ENCODE data around the gene POM121. TPM values are rescaled to one million over a fixed set of nuclear protein-coding genes. Genes with fewer than 3 reads are reported as not detected.
A peak's percentile ranks its signal among the peaks of the same experiment; 100 is the strongest.
"Not testable (repeated sequence)": the region's sequence is repeated elsewhere in the genome, so short reads cannot be mapped to it uniquely, and the experiment has no call there.

The POM121 gene
- total and polyA plus RNA-seq, 2 experiments from 2014 or later, result 10.3 to 16.1 TPM

DNA sequence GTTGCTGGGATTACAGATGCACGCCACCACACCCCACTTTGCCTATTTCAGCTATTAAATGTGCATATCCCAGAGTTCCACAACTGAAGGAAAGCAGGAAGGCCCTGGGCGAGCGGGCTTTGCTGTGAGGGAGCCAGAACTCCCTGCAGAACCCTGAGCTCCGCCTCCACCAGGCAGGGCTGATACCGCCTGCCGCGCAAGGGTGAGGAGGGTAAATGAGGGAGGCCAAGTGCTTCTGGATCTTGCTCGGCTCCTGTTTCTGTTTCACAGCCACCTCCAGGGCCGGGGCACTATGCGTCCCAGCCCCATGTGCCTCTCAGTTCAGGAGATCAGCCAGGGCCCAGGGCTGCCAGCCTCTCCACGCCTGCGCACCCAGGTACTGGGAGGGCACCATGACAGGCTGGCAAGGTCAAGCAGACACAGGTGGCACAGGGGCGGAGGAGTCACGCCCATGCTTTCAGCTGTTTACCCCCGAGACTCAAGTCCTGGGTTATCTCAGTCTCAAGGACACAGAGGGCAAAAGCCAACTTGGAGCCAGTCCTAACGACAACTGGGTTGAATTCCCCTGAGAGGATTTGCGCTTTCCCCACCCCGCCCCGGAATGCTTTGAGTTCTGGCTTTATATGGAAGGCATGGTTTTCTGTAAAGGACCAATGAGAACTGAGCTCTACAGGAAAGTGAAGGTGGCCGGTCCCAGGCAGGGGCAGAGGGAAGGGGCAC is 35.9 kb downstream of the POM121 start:
- H3K79me2 ChIP-seq; H3K4me2 ChIP-seq; H3K4me3 ChIP-seq; H3K27me3 ChIP-seq; H3K36me3 ChIP-seq (replicated peaks; ENCODE audit: insufficient read depth, low read depth); H3K27ac ChIP-seq; H2AFZ ChIP-seq; H3K9me2 ChIP-seq (replicated peaks; ENCODE audit: insufficient read depth); H4K20me1 ChIP-seq (ENCODE audit: insufficient read depth, poor library complexity, severe bottlenecking); H3K9me3 ChIP-seq (ENCODE audit: low read depth); DNase-seq (ENCODE audit: low spot score); H3K4me1 ChIP-seq (ENCODE audit: insufficient read depth): not testable (repeated sequence)
- no CpG with 5 or more reads among the region's 20 CpGs for WGBS (ENCODE audit: low lambda C conversion rate, missing lambda C conversion rate)

GRCh38 chr7:72961346-72961650 is 36.4 kb downstream of the POM121 start:
- H3K27me3 ChIP-seq; H3K9me2 ChIP-seq (replicated peaks; ENCODE audit: insufficient read depth); DNase-seq (ENCODE audit: low spot score); H4K20me1 ChIP-seq (ENCODE audit: insufficient read depth, poor library complexity, severe bottlenecking); H2AFZ ChIP-seq; H3K36me3 ChIP-seq (replicated peaks; ENCODE audit: insufficient read depth, low read depth); H3K4me1 ChIP-seq (ENCODE audit: insufficient read depth); H3K9me3 ChIP-seq (ENCODE audit: low read depth); H3K4me3 ChIP-seq; H3K27ac ChIP-seq; H3K79me2 ChIP-seq; H3K4me2 ChIP-seq: not testable (repeated sequence)
- WGBS (ENCODE audit: low lambda C conversion rate, missing lambda C conversion rate), result no CpG with 5 or more reads among the region's 9 CpGs

DNA sequence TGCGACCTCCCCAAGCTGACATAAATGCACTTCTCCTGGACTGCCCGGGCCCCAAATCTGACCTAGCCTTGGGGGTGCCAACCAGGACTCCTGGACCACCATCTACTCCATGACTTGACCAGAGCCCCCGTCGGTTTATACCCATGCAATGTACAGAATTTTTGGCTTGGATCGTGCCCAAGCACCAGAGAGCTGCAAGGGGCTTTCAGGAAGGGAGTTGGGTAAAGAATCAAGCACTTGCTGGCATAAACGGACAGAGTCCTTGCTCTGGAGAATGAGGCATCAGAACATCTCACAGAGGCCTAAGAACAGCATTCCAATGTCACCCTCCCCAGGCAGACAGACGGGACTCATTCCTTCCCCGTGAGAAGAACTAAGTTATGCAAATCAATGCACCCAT is 38.2 kb downstream of the POM121 start:
- H3K27ac ChIP-seq; H3K4me2 ChIP-seq; H3K79me2 ChIP-seq; H2AFZ ChIP-seq; H3K9me3 ChIP-seq (ENCODE audit: low read depth); DNase-seq (ENCODE audit: low spot score); H3K27me3 ChIP-seq; H3K36me3 ChIP-seq (replicated peaks; ENCODE audit: insufficient read depth, low read depth); H3K9me2 ChIP-seq (replicated peaks; ENCODE audit: insufficient read depth); H4K20me1 ChIP-seq (ENCODE audit: insufficient read depth, poor library complexity, severe bottlenecking); H3K4me3 ChIP-seq; H3K4me1 ChIP-seq (ENCODE audit: insufficient read depth): not testable (repeated sequence)
- 94% methylated on average over 3 of the region's 8 CpGs for WGBS (ENCODE audit: low lambda C conversion rate, missing lambda C conversion rate)

DNA sequence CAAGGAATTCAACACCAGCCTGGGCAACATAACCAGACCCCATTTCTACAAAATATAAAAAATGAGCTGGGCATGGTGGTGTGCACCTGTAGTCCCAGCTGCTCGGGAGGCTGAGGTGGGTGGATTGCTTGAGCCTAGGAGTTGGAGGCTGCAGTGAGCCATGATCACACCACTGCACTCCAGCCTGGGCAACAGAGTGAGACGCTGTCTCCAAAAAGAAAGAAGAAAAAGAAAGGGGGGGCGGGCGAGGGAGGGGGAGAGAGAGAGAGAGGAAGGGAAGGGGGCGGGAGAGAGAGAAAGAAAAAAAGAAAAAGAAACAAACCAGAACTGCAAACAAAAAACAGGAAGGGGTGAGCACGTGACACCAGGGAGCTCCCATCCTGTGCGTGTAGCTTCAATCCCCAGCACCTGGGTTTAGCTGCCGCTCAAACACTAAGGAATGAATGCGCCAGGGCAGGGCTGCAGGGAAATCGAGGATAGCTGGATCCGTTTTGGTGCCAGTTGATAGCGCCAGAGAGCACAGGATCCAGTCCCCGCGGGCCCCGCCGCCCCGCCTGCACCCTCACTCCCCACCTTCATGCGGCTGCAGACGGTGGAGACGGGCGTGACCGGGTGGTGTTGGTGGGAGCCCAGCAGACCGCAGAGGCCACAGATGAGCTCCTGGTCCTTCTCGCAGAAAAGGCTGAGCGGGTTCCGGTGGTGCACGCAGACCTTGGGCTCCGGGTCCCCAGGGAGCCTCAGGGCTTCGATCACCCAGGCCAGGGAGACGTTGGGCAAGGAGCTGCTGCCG is 40.5 kb downstream of the POM121 start:
- WGBS (ENCODE audit: low lambda C conversion rate, missing lambda C conversion rate), result no CpG with 5 or more reads among the region's 31 CpGs
- H3K9me3 ChIP-seq (ENCODE audit: low read depth); H4K20me1 ChIP-seq (ENCODE audit: insufficient read depth, poor library complexity, severe bottlenecking); H3K4me1 ChIP-seq (ENCODE audit: insufficient read depth); H3K4me2 ChIP-seq; H2AFZ ChIP-seq; H3K79me2 ChIP-seq; H3K27ac ChIP-seq; H3K9me2 ChIP-seq (replicated peaks; ENCODE audit: insufficient read depth); H3K36me3 ChIP-seq (replicated peaks; ENCODE audit: insufficient read depth, low read depth); H3K27me3 ChIP-seq; H3K4me3 ChIP-seq; DNase-seq (ENCODE audit: low spot score): not testable (repeated sequence)

- H3K79me2 ChIP-seq; H3K9me3 ChIP-seq (ENCODE audit: low read depth); H3K4me2 ChIP-seq; H3K9me2 ChIP-seq (replicated peaks; ENCODE audit: insufficient read depth); H3K27ac ChIP-seq; H3K27me3 ChIP-seq; H3K4me1 ChIP-seq (ENCODE audit: insufficient read depth); H3K4me3 ChIP-seq; H2AFZ ChIP-seq; H3K36me3 ChIP-seq (replicated peaks; ENCODE audit: insufficient read depth, low read depth); H4K20me1 ChIP-seq (ENCODE audit: insufficient read depth, poor library complexity, severe bottlenecking): not testable (repeated sequence)
- DNase-seq (ENCODE audit: low spot score), result peak; percentile 4
- 60% methylated on average over 2 of the region's 3 CpGs for WGBS (ENCODE audit: low lambda C conversion rate, missing lambda C conversion rate)
These were observed 42.0 kb downstream of the POM121 start for GRCh38 chr7:72966892-72967291.

DNA sequence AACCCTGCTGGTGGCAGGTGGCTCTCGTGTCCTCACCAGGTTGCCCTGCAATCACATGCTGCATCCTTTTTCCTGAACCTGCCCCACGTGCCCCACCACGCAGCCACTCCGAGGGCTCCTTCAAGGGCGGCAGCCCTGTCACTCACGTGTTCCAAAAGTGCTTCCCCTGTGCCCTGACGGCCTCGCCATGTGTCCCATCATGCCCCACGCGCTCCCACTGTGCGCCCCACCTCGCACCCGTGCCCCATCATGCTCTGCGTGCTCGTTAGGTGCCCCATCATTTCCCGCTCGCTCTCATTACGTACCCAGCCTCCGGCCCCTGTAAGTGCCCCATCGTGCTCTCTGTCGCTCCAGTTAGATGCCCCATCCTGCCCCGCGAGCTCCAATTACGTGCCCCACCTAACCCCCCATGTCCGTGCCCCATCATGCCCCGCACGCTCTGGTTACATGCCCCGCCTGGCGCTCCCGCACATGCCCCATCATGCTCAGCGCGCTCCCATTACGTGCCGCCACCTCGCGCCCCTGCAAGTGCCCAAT is 44.2 kb downstream of the POM121 start, which contains the start of gene TRIM74:
Gene TRIM74, minus strand, starts transcription at position 487 of the 537 bp plus-strand sequence. CDS start 3,309 bp downstream, outside the sequence.
- not testable (repeated sequence) for H3K9me3 ChIP-seq (ENCODE audit: low read depth); H3K9me2 ChIP-seq (replicated peaks; ENCODE audit: insufficient read depth); H3K4me2 ChIP-seq; H2AFZ ChIP-seq; H3K79me2 ChIP-seq; H3K4me1 ChIP-seq (ENCODE audit: insufficient read depth); H3K27me3 ChIP-seq; DNase-seq (ENCODE audit: low spot score); H4K20me1 ChIP-seq (ENCODE audit: insufficient read depth, poor library complexity, severe bottlenecking); H3K27ac ChIP-seq; H3K36me3 ChIP-seq (replicated peaks; ENCODE audit: insufficient read depth, low read depth); H3K4me3 ChIP-seq
- WGBS (ENCODE audit: low lambda C conversion rate, missing lambda C conversion rate), result no CpG with 5 or more reads among the region's 36 CpGs

DNA sequence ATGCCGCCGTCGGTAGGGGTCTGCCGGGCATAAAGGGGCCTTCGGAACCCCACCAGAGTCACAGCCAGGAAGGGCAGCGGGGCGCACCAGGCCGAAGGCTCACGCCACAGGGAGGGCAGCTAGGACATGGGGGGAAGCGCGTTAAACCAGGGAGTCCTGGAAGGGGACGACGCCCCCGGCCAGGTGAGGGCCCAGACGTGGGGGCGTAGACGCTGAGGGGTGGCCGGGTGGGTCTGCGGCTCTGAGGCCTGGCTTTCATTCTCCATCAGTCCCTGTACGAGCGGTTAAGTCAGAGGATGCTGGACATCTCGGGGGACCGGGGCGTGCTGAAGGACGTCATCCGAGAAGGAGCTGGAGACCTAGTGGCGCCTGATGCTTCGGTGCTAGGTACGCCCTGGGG is 44.8 kb downstream of the POM121 start:
- H3K79me2 ChIP-seq; H3K9me2 ChIP-seq (replicated peaks; ENCODE audit: insufficient read depth); H3K27ac ChIP-seq; H3K4me3 ChIP-seq; H4K20me1 ChIP-seq (ENCODE audit: insufficient read depth, poor library complexity, severe bottlenecking); H3K4me1 ChIP-seq (ENCODE audit: insufficient read depth); H3K9me3 ChIP-seq (ENCODE audit: low read depth); H3K4me2 ChIP-seq; DNase-seq (ENCODE audit: low spot score); H3K27me3 ChIP-seq; H2AFZ ChIP-seq; H3K36me3 ChIP-seq (replicated peaks; ENCODE audit: insufficient read depth, low read depth): not testable (repeated sequence)
- WGBS (ENCODE audit: low lambda C conversion rate, missing lambda C conversion rate), result 88% methylated on average over 11 of the region's 29 CpGs

- not testable (repeated sequence) for H3K27me3 ChIP-seq; H3K36me3 ChIP-seq (replicated peaks; ENCODE audit: insufficient read depth, low read depth); H3K4me2 ChIP-seq; H3K9me2 ChIP-seq (replicated peaks; ENCODE audit: insufficient read depth); H3K79me2 ChIP-seq; H3K9me3 ChIP-seq (ENCODE audit: low read depth); H2AFZ ChIP-seq; DNase-seq (ENCODE audit: low spot score); H3K4me3 ChIP-seq; H3K4me1 ChIP-seq (ENCODE audit: insufficient read depth); H4K20me1 ChIP-seq (ENCODE audit: insufficient read depth, poor library complexity, severe bottlenecking); H3K27ac ChIP-seq
- no CpG with 5 or more reads among the region's 6 CpGs for WGBS (ENCODE audit: low lambda C conversion rate, missing lambda C conversion rate)
These were observed 46.6 kb downstream of the POM121 start for GRCh38 chr7:72971505-72971904.

GRCh38 chr7:72974781-72975180 is 49.9 kb downstream of the POM121 start:
- not testable (repeated sequence) for H3K4me3 ChIP-seq; H3K4me2 ChIP-seq; H3K27ac ChIP-seq; H2AFZ ChIP-seq; H3K9me2 ChIP-seq (replicated peaks; ENCODE audit: insufficient read depth); H3K4me1 ChIP-seq (ENCODE audit: insufficient read depth); H3K27me3 ChIP-seq; H3K36me3 ChIP-seq (replicated peaks; ENCODE audit: insufficient read depth, low read depth); DNase-seq (ENCODE audit: low spot score); H4K20me1 ChIP-seq (ENCODE audit: insufficient read depth, poor library complexity, severe bottlenecking); H3K9me3 ChIP-seq (ENCODE audit: low read depth); H3K79me2 ChIP-seq
- WGBS (ENCODE audit: low lambda C conversion rate, missing lambda C conversion rate), result 91% methylated on average over 3 of the region's 7 CpGs
